Germinal center (tissue), 1 donor: ENCODE data around the gene RAD52.

Experiments used
- DNase-seq: peaks from one replicate; pipeline ENCODE4 v3.0.0; 2012; ENCODE audit warnings: mixed read lengths, low spot score

RAD52 gene

DNA sequence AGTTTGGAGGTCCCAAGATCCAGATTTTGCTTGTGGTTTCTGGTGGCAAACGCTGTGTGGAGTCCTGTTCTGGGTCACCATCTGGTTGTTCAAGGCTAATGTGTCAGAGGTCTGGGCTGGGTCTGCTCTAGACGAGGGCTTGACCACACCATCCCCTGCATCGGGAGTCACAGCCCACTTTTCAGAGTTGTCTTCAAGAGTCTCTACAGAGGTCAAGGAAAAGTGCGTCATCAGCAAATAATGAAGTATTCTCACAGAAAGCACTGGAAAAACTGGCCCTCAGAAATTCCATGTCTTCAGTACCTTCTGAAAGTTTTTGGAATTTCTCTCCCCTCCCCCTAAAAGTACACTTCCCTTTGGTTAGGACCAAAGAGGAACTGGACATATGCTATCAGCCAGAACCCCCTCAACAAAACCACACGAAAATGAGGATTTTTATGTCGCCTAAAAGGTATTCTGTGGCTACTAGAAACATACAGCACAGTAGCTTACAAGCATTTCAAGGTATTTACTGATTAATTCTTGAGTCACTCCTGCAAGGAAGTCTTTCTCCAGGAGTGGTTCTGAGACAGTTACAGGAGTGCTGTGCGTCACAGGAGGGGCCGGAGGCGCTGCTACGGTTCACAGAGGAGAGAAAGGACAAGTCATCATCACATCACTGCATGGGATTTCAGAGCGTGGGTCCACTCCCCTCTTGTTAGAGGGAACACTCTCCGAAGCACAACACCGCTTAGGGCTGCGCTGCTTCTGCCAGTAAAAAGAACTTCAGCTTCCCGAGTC is 35.4 kb downstream of the RAD52 start:
- no peak for DNase-seq

DNA sequence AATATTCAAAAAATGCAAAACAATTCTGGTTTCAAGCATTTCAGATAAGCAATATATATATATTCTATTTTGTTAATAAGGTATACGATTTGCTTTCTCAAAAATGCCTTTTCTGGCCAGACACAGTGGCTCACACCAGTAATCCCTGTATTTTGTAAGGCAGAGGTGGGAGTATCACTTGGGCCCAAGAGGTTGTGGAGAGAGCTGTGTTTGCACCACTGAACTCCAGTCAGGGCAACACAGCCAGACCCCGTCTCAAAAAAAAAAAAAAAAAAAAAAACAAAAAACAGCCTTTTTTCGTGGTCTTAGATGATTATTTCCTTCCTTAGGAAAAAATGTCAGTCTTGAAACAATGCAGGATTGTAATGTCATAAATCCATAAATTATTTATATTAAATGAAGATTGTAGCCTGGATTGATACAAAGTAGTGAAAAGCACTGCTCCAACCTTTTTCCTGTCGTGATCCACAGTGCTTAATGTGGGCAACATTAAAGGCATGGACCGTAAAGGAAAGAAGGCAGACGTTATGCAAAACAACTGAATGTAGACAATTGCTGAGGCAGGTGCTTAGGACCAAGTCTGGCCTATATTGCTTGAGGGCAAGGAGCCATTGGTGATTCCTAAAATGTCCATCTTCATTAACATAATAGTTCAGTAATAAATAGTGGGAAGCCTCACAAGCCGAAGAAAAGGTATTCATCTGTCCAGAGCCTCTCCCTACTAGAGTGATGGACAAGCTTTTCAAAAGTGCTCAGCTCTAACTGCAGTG is 36.8 kb downstream of the RAD52 start:
- no peak for DNase-seq

DNA sequence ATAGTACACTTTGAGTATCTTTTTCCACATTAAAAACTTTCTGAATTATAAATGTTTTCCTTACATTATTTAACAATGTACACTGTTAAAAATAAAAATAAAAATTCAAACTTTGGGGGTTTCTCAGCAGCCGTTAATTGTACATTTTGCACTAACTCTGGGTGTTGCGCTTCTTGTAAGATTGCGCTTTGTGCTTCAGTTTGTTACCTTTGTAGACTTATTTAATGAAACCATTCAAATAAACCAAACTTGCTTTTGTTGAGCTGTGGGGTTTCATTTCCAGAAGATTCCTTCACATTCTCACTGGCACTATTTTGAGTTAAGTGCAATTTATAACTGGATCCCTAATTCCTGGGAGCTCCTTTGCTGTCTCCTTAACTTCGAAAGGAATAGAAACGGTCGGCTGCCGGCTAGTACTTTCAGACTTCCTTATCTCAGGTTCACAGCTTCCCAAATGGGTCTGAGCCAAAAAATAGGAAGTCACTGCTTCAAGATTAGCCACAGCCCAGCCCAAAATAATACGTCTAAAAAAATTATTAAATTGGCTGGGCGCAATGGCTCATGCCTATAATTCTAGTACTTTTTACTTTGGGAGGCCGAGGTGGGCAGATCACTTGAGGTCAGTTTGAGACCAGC is 38.2 kb downstream of the RAD52 start:
- no peak for DNase-seq

DNA sequence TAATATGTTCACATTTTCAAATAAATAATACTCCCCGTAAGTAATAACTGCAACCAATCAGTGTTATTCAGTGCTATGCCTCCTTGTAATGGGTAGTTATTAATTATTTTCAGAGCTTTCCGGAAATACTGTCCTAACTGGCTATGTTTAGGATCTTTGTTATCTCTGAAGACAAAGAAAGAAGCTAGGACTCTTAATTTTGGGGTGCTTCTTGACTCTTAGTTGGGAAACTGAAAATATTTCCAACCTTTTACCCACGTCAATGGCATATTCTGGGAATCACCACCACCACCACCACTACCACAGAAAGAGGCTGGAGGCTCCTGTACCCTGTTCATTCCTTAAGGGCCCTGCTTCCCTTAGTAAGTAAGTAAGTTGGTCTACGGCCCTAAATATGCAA is 39.1 kb downstream of the RAD52 start:
- DNase-seq: no peak

DNA sequence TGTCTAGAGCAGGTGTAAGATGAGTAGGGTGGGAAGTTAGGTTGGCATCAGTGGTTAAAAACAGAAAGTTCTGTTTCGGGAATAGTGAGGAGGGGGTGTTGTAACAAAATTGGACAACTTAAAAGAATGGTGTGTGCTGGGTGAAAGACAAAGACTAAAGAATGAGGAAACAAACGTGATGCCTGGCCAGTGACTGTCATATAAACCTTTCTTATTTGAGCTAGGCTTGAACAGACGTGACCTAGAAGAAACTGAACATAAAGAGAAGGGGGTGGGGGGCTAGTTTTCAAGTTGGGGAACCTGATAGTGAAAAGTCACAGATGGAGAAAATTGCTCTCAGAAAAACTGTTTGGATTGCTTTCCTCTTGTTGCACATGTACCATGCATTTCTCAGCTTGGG is 39.6 kb downstream of the RAD52 start:
- DNase-seq: no peak

DNA sequence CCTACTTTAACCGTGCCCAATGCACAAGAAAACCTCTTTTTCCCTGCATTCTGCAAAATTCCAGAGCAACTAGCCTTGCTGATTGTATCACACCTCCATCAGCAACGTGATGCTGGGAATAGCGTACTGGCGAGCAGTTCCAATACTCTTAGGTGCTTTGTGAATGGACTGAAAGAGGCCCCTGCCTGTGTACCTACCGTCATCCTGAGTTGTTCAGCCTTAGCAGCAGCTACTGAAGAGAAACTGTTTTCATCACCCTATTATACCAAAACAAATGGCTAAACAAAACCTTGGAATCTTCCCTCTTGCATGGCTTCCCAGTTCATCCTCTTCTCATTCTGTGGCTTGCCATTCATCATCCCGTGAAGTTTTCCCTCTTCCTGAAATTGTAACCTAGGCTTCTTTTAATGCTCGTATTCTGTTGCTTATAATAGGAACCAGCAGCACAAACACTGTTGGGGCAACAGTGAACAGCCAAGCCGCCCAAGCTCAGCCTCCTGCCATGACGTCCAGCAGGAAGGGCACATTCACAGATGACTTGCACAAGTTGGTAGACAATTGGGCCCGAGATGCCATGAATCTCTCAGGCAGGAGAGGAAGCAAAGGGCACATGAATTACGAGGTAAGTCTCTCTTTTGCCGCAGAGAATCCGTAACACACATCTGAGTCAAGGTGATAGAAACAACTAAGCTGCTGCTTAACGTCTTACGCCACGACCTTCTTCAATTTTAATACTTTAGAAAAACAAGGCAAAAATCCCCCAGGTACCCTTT is 41.9 kb downstream of the RAD52 start:
- no peak for DNase-seq

DNA sequence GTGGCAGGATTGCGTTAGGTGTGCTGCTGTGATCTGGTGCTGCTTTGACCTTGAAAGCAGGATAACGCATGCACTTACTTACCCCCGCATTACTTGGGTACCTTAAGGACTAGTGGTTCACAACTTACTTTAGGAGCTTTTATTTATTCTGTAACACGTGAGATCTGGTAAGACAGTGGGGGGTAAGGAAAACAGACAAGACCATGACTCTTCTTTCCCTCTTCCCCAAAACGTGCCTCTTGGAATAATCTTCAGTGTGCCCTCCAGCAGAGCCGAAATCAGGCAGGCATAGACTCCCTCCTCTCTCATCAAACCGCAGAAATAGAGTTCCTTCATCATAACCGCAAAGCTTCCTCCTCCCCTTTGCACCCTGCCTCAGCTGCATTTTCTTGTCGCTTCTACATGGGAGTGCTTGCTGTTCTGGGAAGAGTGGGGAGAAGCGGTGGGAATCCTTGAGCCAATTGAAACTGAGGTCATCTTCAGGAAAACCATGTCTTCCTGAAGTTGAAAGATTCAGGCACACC is 43.4 kb downstream of the RAD52 start:
- DNase-seq: no peak

DNA sequence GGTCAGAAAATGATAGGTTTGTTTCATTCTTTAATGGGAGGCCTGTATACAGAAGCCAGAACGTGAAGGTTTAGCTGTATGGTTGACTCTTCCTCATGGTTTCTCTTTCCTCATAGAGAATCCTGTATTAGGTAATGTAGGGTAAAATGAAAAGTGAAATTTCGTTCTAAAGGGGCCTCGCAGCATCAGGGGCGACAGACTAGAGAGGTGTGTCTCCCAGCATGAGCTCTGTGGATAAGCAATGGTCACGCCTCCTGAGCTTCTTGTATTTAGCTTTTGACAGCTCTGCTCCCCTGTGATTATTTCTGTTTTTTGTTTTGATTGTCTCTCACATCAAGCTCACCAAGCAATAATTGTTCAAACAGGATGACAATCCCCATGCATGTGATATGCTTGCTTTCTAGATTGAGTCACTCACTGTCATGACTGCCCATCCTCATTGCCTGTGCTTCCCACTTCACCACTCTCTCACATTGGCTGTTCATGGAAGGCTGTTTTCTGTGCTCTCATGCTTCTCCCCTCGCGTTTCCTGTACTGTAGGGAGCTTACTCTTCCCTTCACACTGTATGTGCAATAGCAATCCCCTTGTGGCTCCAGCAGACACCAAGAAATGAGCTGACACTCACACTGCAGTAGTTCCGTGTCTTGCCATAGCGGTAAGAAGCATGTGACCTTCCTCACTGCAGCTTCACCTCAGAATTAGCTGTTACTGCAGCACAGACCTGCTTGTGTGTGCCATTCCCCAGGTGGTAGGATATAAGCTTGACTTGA is 44.0 kb downstream of the RAD52 start:
- DNase-seq: no peak

DNA sequence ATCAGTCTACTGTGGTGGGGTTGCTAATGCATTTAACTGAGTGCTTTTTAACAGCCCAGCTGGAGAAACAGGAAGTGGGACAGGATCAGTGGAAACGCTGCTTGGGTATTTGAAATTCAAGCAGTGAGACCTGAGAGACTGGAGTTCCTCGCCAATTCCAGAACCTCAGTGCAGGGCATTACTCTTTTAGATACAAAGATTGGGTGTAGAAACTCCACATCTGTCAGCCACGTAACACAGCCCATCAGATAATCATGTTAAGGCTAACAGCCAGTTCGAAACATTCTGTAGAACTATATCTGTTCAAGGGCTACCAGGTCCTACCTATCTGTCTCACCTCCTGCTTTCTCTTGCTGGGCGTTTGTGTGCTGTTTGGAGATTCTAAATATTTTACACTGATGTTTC is 45.5 kb downstream of the RAD52 start:
- DNase-seq: no peak

DNA sequence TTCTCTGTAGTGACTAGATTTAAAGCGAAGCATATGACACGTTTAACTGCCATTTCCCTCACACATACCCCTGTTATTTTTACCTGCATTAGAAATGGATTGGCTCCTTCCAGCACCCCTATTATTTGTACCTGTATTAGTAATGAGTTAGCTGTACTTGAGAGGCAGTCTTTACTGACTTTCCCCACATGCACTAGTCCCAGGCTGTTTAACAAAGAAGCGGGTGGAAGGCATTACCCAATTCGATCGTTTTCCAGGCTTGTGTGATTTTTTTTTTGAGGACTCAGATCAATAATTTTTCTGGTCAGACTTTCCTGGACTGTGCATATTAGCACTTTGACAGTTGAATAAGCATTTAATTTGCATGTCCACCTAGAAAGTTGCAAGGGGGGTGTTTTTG is 46.4 kb downstream of the RAD52 start:
- no peak for DNase-seq

DNA sequence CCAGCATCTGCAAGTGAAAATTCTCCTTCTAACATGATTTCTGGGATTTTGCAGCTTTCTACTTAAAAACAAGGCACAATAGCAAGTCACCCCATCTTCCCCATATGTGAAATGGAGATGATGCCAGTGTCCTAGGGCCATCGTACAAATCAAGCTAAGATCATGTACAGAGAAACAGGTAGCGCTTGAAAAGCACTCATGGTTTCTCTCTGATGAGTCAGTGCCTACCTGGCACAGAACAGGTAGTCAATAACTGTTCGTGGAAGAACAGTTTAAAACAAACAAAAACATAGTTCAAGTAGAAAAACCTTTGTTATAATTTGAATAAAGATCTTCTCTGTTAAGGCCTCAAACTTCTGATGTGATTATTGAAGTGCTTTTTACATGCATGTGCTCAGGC is 46.9 kb downstream of the RAD52 start:
- DNase-seq: no peak

DNA sequence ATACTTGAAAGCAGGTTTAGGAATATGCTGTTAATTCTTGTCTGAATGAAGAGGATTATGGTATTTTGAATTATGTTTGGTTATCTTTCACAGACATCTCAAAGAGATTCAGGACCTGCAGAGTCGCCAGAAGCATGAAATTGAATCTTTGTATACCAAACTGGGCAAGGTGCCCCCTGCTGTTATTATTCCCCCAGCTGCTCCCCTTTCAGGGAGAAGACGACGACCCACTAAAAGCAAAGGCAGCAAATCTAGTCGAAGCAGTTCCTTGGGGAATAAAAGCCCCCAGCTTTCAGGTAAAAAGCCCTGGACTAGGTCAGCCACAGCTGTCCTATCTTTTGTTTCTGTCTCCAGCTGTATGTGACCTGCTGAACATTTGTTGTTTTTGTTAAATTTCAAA is 52.1 kb downstream of the RAD52 start:
- no peak for DNase-seq

DNA sequence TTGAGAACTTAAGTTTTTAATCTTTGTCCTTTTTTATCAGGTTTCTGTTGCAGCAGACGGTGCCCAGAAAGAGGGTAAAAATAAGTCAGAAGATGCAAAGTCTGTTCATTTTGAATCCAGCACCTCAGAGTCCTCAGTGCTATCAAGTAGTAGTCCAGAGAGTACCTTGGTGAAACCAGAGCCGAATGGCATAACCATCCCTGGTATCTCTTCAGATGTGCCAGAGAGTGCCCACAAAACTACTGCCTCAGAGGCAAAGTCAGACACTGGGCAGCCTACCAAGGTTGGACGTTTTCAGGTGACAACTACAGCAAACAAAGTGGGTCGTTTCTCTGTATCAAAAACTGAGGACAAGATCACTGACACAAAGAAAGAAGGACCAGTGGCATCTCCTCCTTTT is 53.5 kb downstream of the RAD52 start:
- DNase-seq: no peak

DNA sequence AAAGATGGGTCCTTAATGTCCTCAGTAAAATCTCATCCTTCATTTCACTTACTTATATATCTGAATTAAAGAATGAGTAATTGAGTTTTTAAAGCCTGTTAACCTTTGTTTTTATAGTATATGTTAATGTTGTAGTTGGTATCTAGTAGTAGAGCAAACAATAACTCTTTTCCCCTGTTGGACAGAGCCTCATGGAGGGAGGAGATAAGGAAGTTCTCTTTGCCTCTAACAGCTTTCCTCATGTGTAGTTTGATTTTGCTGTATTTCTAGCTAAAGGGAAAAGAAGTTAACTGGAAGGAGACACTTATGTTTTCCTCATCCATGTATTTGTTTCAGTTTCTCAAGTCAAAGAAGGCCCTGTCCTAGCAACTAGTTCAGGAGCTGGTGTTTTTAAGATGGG is 55.3 kb downstream of the RAD52 start:
- no peak for DNase-seq

DNA sequence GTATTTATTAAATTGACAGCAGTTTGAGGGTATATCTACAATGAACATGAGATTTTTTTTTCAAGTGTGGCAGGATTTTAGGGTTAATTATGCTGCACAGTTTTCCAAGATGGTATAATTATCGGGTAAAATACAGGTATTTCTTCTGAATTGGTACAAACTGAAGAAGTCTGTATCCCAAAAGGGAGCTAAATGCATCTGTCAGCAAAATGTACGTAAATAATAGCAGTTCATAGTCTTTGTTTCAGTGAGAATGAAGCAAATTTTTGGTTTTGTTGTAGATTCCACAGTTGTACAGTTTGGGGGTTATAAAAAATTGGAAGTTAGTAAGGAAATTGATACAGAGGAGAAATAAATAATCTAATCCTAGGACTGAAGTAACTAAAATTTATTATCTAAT is 63.3 kb downstream of the RAD52 start:
- DNase-seq: no peak

DNA sequence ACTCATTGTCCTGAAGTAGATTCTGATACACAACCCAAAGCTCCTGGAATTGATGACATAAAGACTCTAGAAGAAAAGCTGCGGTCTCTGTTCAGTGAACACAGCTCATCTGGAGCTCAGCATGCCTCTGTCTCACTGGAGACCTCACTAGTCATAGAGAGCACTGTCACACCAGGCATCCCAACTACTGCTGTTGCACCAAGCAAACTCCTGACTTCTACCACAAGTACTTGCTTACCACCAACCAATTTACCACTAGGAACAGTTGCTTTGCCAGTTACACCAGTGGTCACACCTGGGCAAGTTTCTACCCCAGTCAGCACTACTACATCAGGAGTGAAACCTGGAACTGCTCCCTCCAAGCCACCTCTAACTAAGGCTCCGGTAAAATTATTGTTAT is 63.8 kb downstream of the RAD52 start:
- no peak for DNase-seq

DNA sequence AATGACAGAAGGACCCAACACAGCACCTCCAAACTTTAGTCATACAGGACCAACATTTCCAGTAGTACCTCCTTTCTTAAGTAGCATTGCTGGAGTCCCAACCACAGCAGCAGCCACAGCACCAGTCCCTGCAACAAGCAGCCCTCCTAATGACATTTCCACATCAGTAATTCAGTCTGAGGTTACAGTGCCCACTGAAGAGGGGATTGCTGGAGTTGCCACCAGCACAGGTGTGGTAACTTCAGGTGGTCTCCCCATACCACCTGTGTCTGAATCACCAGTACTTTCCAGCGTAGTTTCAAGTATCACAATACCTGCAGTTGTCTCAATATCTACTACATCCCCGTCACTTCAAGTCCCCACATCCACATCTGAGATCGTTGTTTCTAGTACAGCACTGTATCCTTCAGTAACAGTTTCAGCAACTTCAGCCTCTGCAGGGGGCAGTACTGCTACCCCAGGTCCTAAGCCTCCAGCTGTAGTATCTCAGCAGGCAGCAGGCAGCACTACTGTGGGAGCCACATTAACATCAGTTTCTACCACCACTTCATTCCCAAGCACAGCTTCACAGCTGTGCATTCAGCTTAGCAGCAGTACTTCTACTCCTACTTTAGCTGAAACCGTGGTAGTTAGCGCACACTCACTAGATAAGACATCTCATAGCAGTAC is 64.6 kb downstream of the RAD52 start:
- no peak for DNase-seq

DNA sequence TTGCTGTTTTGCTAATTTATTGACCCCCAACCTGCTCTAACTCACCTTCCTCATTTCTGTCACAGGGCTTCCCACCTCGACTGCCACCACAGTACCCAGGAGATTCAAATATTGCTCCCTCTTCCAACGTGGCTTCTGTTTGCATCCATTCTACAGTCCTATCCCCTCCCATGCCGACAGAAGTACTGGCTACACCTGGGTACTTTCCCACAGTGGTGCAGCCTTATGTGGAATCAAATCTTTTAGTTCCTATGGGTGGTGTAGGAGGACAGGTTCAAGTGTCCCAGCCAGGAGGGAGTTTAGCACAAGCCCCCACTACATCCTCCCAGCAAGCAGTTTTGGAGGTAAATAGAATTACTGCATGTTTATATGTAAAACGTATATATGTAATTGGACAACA is 68.8 kb downstream of the RAD52 start:
- DNase-seq: no peak

DNA sequence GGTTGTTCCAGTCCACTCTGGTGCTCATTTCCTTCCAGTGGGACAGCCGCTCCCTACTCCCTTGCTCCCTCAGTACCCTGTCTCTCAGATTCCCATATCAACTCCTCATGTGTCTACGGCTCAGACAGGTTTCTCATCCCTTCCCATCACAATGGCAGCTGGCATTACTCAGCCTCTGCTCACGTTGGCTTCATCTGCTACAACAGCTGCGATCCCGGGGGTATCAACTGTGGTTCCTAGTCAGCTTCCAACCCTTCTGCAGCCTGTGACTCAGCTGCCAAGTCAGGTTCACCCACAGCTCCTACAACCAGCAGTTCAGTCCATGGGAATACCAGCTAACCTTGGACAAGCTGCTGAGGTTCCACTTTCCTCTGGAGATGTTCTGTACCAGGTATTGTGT is 69.9 kb downstream of the RAD52 start:
- no peak for DNase-seq

DNA sequence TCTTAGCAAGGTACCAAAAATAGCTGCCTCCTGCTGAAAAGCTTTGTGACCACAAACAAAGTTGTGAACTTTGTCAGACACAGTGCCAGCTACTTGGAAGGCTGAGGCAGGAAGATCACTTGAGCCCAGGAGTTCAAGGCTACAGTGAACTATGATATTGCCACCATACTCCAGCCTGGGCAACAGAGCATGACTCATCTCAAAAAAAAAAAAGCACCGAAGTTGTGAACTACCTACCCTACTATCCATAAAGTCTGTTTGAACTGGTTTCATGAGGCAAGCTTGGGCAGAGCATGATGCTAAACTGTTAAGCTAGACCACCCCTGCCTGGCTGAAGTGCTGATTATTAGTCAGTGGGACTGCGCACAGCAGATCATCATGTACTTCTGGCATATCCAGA is 75.5 kb downstream of the RAD52 start:
- no peak for DNase-seq

DNA sequence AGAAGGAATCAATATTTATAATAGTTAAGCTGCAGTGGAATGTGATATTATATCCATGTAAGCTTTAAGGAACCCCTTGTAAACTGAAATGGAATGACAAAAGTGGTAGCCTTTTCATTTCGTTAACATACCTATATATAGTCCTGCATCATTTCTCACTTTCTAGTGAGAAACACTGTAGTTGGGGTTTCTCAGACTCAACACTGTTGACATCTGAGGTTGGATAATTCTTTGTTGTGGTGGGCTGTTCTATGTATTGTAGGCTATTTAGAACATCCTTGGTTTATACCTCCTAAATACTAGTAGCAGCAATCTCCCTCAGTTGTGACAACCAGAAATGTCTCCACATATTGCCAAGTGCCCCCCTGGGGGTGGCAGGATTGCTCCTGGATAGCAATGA is 79.1 kb downstream of the RAD52 start:
- DNase-seq: no peak
